ENCODE data around the gene GPR62. TPM values are rescaled to one million over a fixed set of nuclear protein-coding genes. Genes with fewer than 3 reads are reported as not detected.

GPR62 gene
- polyA plus RNA-seq, 3 donors from 2014 or later, result not detected

- DNase-seq, result peak in 2 of 3 donors; percentile 27 to 44
- peaks cover 0 to 7% (median 4%) of the 10 kb centered on the region in 3 donors for H3K36me3 Mint-ChIP-seq
- no peak overlapping the region for H3K27ac Mint-ChIP-seq
- H3K9me3 Mint-ChIP-seq, result no peaks in the 10 kb centered on the region
- H3K27me3 Mint-ChIP-seq (ENCODE audit: low read depth in 3 of 3), result peaks cover 11 to 18% (median 13%) of the 10 kb centered on the region in 3 donors
- peaks cover 0 to 9% of the 10 kb centered on the region in 2 donors for H3K4me1 Mint-ChIP-seq
- peak overlapping the region in 3 of 5 donors; percentile 12 to 41 (median 30) for H3K4me3 Mint-ChIP-seq
These were observed 951 bp downstream of the GPR62 start for GRCh38 chr3:51955893-51956770.

- Mint-ChIP-seq H3K36me3 (peaks cover 0 to 7% (median 4%) of the 10 kb centered on the region in 3 donors), H3K27ac (no peak overlapping the region), H3K4me1 (peaks cover 0 to 9% of the 10 kb centered on the region in 2 donors), H3K9me3 (no peaks in the 10 kb centered on the region), H3K27me3 (ENCODE audit: low read depth in 3 of 3) (peaks cover 12 to 16% (median 13%) of the 10 kb centered on the region in 3 donors), H3K4me3 (no peak overlapping the region)
- DNase-seq, result no peak
These were observed 2.5 kb downstream of the GPR62 start for GRCh38 chr3:51957520-51958205.

- peaks cover 0 to 9% of the 10 kb centered on the region in 2 donors for H3K4me1 Mint-ChIP-seq
- peaks cover 10 to 13% (median 13%) of the 10 kb centered on the region in 3 donors for H3K27me3 Mint-ChIP-seq (ENCODE audit: low read depth in 3 of 3)
- no peak overlapping the region for H3K4me3 Mint-ChIP-seq
- H3K9me3 Mint-ChIP-seq, result no peaks in the 10 kb centered on the region
- no peak overlapping the region for H3K27ac Mint-ChIP-seq
- peaks cover 0 to 4% (median 3%) of the 10 kb centered on the region in 3 donors for H3K36me3 Mint-ChIP-seq
- DNase-seq, result no peak
These were observed 3.7 kb downstream of the GPR62 start for GRCh38 chr3:51958603-51959521.

DNA sequence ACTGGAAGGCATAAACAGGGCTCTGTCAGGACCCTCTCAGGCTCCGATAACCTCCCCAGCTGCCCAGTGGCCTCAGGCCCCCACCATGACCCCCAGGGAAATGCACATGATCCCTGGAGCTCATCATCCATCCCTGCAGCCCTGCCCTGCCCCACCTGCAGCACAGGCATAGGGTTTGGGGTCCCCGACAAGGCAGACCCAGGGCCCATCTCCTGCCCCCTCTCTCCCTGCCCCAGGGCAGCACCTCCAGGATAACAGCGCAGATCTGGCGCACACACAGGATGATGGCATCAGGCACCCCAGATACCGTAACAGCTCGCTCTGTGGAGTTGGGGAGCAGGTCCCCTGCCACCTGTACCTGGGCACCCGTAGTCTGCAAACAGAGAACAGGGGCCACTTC is 4.5 kb downstream of the GPR62 start:
- Mint-ChIP-seq H3K27me3 (ENCODE audit: low read depth in 3 of 3) (peaks cover 5 to 6% (median 6%) of the 10 kb centered on the region in 3 donors), H3K4me1 (peaks cover 0 to 9% of the 10 kb centered on the region in 2 donors), H3K27ac (no peak overlapping the region), H3K4me3 (no peak overlapping the region), H3K9me3 (no peaks in the 10 kb centered on the region), H3K36me3 (peaks cover 0 to 4% (median 0%) of the 10 kb centered on the region in 3 donors)
- DNase-seq, result no peak

GRCh38 chr3:51960386-51960785 is 5.2 kb downstream of the GPR62 start:
- Mint-ChIP-seq H3K27me3 (ENCODE audit: low read depth in 3 of 3) (peaks cover 3 to 10% (median 7%) of the 10 kb centered on the region in 3 donors), H3K27ac (no peak overlapping the region), H3K4me1 (peaks cover 0 to 9% of the 10 kb centered on the region in 2 donors), H3K4me3 (no peak overlapping the region), H3K9me3 (no peaks in the 10 kb centered on the region), H3K36me3 (peaks cover 0 to 4% (median 0%) of the 10 kb centered on the region in 3 donors)
- DNase-seq, result no peak

DNA sequence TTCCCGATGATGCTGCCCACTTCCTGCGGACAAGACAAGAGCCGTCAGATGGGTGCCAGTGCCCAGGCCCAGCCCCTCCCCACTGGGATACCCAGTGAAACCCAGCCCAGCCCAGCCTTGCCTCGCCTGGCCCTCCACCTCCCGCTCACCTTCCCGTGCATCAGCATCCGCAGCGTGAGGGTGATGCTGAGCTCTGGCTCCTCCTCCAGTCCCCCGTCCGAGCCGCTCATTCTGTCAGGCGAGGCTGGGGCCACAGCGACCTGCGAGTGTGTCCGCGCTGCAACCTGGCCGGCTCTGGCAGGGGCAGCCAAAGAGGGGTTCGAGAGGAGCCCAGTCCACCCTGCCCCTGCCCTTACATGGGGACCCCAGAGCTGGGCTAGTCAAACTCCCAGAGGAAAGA is 5.8 kb downstream of the GPR62 start:
- H3K4me1 Mint-ChIP-seq, result peaks cover 0 to 13% of the 10 kb centered on the region in 2 donors
- no peak overlapping the region for H3K4me3 Mint-ChIP-seq
- H3K9me3 Mint-ChIP-seq, result no peaks in the 10 kb centered on the region
- H3K27ac Mint-ChIP-seq, result no peak overlapping the region
- H3K27me3 Mint-ChIP-seq (ENCODE audit: low read depth in 3 of 3), result peaks cover 3 to 10% (median 8%) of the 10 kb centered on the region in 3 donors
- no peak for DNase-seq
- peaks cover 0 to 4% (median 0%) of the 10 kb centered on the region in 3 donors for H3K36me3 Mint-ChIP-seq

DNA sequence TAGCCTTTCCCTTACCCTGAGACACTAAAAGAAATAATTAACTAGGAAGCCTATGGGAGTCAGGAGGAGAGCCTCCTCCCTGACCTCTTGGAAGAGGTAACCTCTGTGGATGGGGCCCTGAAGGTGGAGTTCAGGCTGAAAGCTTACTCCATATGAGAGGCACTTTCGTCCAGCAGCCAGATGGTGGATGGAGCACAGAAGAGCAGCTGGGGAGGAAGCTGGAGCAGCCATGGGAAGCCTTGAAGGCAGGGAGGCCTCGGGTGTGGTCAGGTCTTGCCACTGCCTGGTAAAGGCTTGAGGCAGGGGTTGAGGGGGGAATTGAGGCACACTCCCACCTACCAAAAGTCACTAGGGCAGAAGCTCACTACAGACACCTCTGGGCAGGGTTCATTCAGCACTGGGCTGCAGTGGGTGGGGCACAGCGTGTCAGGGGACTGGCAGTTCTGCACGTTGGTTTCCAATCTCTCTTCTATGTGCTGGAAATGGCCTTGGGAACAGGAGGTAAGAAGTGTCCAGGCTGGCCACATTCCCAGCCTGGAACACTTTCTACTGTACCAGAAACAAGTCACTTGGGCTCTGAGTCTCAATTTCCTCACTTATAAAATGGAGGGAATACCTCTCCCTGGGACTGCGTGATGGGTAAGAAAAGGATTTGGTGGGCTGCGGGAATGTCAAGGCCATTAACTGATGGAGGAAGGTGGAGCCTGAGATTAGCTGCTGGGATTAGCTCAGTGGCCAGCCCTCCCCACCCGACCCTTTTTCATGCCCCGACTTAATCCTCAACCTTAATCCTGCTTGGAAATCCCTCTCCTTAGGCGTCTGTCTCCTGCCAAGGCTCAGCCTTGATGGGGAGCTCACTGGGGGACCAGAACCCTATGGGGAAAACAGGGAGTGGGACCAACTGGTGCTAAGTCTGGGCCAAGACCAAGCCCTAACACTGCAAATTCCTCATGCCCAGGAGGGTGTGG is 6.7 kb downstream of the GPR62 start:
- DNase-seq, result no peak
- H3K27me3 Mint-ChIP-seq (ENCODE audit: low read depth in 3 of 3), result peaks cover 3 to 10% (median 7%) of the 10 kb centered on the region in 3 donors
- peaks cover 0 to 4% (median 0%) of the 10 kb centered on the region in 3 donors for H3K36me3 Mint-ChIP-seq
- H3K4me1 Mint-ChIP-seq, result peaks cover 0 to 12% of the 10 kb centered on the region in 2 donors
- H3K27ac Mint-ChIP-seq, result peak overlapping the region in 1 of 6 donors; percentile 13
- no peak overlapping the region for H3K4me3 Mint-ChIP-seq
- no peaks in the 10 kb centered on the region for H3K9me3 Mint-ChIP-seq

- Mint-ChIP-seq H3K27ac (no peak overlapping the region), H3K9me3 (no peaks in the 10 kb centered on the region), H3K36me3 (peaks cover 0 to 4% (median 0%) of the 10 kb centered on the region in 3 donors), H3K4me3 (no peak overlapping the region), H3K4me1 (peaks cover 0 to 13% of the 10 kb centered on the region in 2 donors), H3K27me3 (ENCODE audit: low read depth in 3 of 3) (peaks cover 3 to 8% (median 6%) of the 10 kb centered on the region in 3 donors)
- no peak for DNase-seq
These were observed 7.8 kb downstream of the GPR62 start for GRCh38 chr3:51962854-51963530.

GRCh38 chr3:51963951-51964451 is 8.8 kb downstream of the GPR62 start:
- Mint-ChIP-seq H3K27ac (no peak overlapping the region), H3K36me3 (no peaks in the 10 kb centered on the region), H3K9me3 (no peaks in the 10 kb centered on the region), H3K27me3 (ENCODE audit: low read depth in 3 of 3) (peaks cover 2 to 6% (median 3%) of the 10 kb centered on the region in 3 donors), H3K4me3 (no peak overlapping the region), H3K4me1 (peaks cover 2 to 16% of the 10 kb centered on the region in 2 donors)
- no peak for DNase-seq

- H3K27ac Mint-ChIP-seq, result no peak overlapping the region
- no peak overlapping the region for H3K4me3 Mint-ChIP-seq
- no peak for DNase-seq
- H3K27me3 Mint-ChIP-seq (ENCODE audit: low read depth in 3 of 3), result peaks cover 2 to 6% (median 3%) of the 10 kb centered on the region in 3 donors
- peaks cover 5 to 17% of the 10 kb centered on the region in 2 donors for H3K4me1 Mint-ChIP-seq
- no peaks in the 10 kb centered on the region for H3K36me3 Mint-ChIP-seq
- H3K9me3 Mint-ChIP-seq, result no peaks in the 10 kb centered on the region
These were observed 9.3 kb downstream of the GPR62 start for GRCh38 chr3:51964521-51964920.

- H3K27me3 Mint-ChIP-seq (ENCODE audit: low read depth in 3 of 3), result peaks cover 3 to 6% (median 4%) of the 10 kb centered on the region in 3 donors
- peaks cover 5 to 17% of the 10 kb centered on the region in 2 donors for H3K4me1 Mint-ChIP-seq
- DNase-seq, result no peak
- H3K9me3 Mint-ChIP-seq, result no peaks in the 10 kb centered on the region
- no peaks in the 10 kb centered on the region for H3K36me3 Mint-ChIP-seq
- peak overlapping the region; percentile 76 to 88 (median 82) for H3K4me3 Mint-ChIP-seq
- peak overlapping the region in 1 of 6 donors; percentile 64 for H3K27ac Mint-ChIP-seq
These were observed 10.8 kb downstream of the GPR62 start for GRCh38 chr3:51966016-51966415.

DNA sequence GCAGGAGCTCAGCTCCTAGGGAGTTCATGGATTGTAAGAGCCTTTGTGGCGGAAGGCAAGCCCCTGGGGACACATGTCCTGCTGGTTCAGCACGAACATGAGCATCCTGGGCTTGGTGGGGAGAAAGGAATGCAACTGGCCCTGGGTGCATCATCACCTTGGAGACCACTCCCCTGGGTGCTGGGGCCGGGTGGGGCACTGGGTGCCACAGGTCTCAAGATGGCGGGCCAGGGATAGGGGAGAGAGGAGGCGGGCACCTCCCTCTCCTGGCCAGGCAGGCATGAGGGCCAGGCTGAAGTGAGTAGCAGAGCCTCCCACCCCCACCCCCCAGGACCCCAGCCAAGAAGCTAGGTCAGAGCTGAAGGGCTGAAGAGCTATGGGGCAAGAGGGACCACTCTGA is 11.3 kb downstream of the GPR62 start:
- Mint-ChIP-seq H3K4me3 (peak overlapping the region; percentile 76 to 88 (median 82)), H3K27me3 (ENCODE audit: low read depth in 3 of 3) (peaks cover 3 to 6% (median 4%) of the 10 kb centered on the region in 3 donors), H3K36me3 (no peaks in the 10 kb centered on the region), H3K4me1 (peaks cover 5 to 17% of the 10 kb centered on the region in 2 donors), H3K27ac (peak overlapping the region in 4 of 6 donors; percentile 26 to 71 (median 55)), H3K9me3 (no peaks in the 10 kb centered on the region)
- no peak for DNase-seq
